IPS DF 6.9 (cell line): Measurements from ENCODE around the gene UBE2L5.
"Not testable (repeated sequence)": the region's sequence is repeated elsewhere in the genome, so short reads cannot be mapped to it uniquely, and the experiment has no call there.

Experiments used
- DNase-seq: peaks from one replicate; pipeline ENCODE4 v3.0.0-alpha.2; 2013; ENCODE audit warnings: low read depth, low spot score
- H3K27ac ChIP-seq: one replicate; pipeline ENCODE4 v1.5.1; 2013; ENCODE audit warnings: low read length, control low read depth
- H3K27me3 ChIP-seq: 2 replicates; pipeline ENCODE4 v1.6.1; 2013; ENCODE audit warnings: mild to moderate bottlenecking, low read length; ENCODE audit not compliant: control insufficient read depth, insufficient read depth
- H3K36me3 ChIP-seq: 2 replicates; pipeline ENCODE4 v1.6.1; 2013; ENCODE audit warnings: low read length; ENCODE audit not compliant: control insufficient read depth, insufficient read depth
- H3K4me1 ChIP-seq: 2 replicates; pipeline ENCODE4 v1.6.1; 2013; ENCODE audit warnings: low read length; ENCODE audit not compliant: control insufficient read depth, insufficient read depth
- H3K4me3 ChIP-seq: 2 replicates; pipeline ENCODE4 v1.5.1; 2013; ENCODE audit warnings: mild to moderate bottlenecking, low read length
- H3K9me3 ChIP-seq: 2 replicates; pipeline ENCODE4 v1.6.1; 2013; ENCODE audit warnings: low read length, inconsistent platforms; ENCODE audit not compliant: control insufficient read depth, insufficient read depth
- WGBS: extraction: QIAGEN DNeasy Blood & Tissue Kit; methylation state at CpG from one replicate; pipeline ENCODE4 v1.1.7; 2013; ENCODE audit warnings: mixed read lengths, missing lambda C conversion rate; ENCODE audit not compliant: insufficient read length, insufficient coverage; 5-methylcytosine and 5-hydroxymethylcytosine counted together

The UBE2L5 gene

GRCh38 chr13:30440910-30441703 lies 18.8 kb downstream of the UBE2L5 start:
- Histone ChIP-seq H3K9me3 (no peaks in the 10 kb centered on the region), H3K27ac (no peak overlapping the region), H3K4me3 (no peak overlapping the region), H3K4me1 (peaks cover 3% of the 10 kb centered on the region; the same call in 1 of the 2 replicates), H3K27me3 (no peaks in the 10 kb centered on the region), H3K36me3 (no peaks in the 10 kb centered on the region)
- DNase-seq = no peak
- WGBS = no CpG with 5 or more reads among the region's 8 CpGs

- H3K36me3 ChIP-seq = no peaks in the 10 kb centered on the region
- no CpG with 5 or more reads among the region's 5 CpGs for WGBS
- H3K27me3 ChIP-seq = no peaks in the 10 kb centered on the region
- no peak overlapping the region for H3K27ac ChIP-seq
- no peaks in the 10 kb centered on the region for H3K9me3 ChIP-seq
- H3K4me3 ChIP-seq = no peak overlapping the region
- peaks cover 3% of the 10 kb centered on the region; the same call in 1 of the 2 replicates for H3K4me1 ChIP-seq
- no peak for DNase-seq
Observed at GRCh38 chr13:30442926-30443325, 20.6 kb downstream of the UBE2L5 start.

GRCh38 chr13:30443491-30443890 lies 21.2 kb downstream of the UBE2L5 start:
- not testable (repeated sequence) for H3K27ac ChIP-seq, H3K9me3 ChIP-seq, H3K4me1 ChIP-seq, H3K4me3 ChIP-seq, H3K36me3 ChIP-seq, H3K27me3 ChIP-seq, DNase-seq
- no CpG with 5 or more reads among the region's 3 CpGs for WGBS

- no CpG with 5 or more reads among the region's 12 CpGs for WGBS
- no peak for DNase-seq
- Histone ChIP-seq H3K4me1 (peaks cover 3% of the 10 kb centered on the region; the same call in 1 of the 2 replicates), H3K27me3 (no peaks in the 10 kb centered on the region), H3K36me3 (no peaks in the 10 kb centered on the region), H3K4me3 (no peak overlapping the region), H3K27ac (no peak overlapping the region), H3K9me3 (no peaks in the 10 kb centered on the region)
Observed at GRCh38 chr13:30443957-30444404, 21.7 kb downstream of the UBE2L5 start.

GRCh38 chr13:30446126-30446500 lies 23.8 kb downstream of the UBE2L5 start:
- no peaks in the 10 kb centered on the region for H3K27me3 ChIP-seq
- no peak overlapping the region for H3K27ac ChIP-seq
- H3K36me3 ChIP-seq = no peaks in the 10 kb centered on the region
- WGBS = no CpG with 5 or more reads among the region's 7 CpGs
- H3K4me3 ChIP-seq = peak overlapping the region; percentile 16; the same call in 1 of the 2 replicates
- DNase-seq = no peak
- H3K4me1 ChIP-seq = peaks cover 3% of the 10 kb centered on the region; the same call in 1 of the 2 replicates
- no peaks in the 10 kb centered on the region for H3K9me3 ChIP-seq

GRCh38 chr13:30448441-30448840 lies 26.1 kb downstream of the UBE2L5 start:
- Histone ChIP-seq H3K27me3 (no peaks in the 10 kb centered on the region), H3K4me1 (peaks cover 3% of the 10 kb centered on the region; the same call in 1 of the 2 replicates), H3K27ac (no peak overlapping the region), H3K9me3 (no peaks in the 10 kb centered on the region), H3K4me3 (no peak overlapping the region), H3K36me3 (no peaks in the 10 kb centered on the region)
- no peak for DNase-seq
- WGBS = no CpG with 5 or more reads among the region's 4 CpGs

- Histone ChIP-seq H3K36me3 (no peaks in the 10 kb centered on the region), H3K4me3 (no peak overlapping the region), H3K9me3 (no peaks in the 10 kb centered on the region), H3K27me3 (no peaks in the 10 kb centered on the region), H3K27ac (no peak overlapping the region), H3K4me1 (0 out of 2 replicates have a peak, but pooled peaks cover 2% of the 10 kb centered on the region)
- no CpG with 5 or more reads among the region's 2 CpGs for WGBS
- no peak for DNase-seq
Observed at GRCh38 chr13:30450066-30450465, 27.8 kb downstream of the UBE2L5 start.

- not testable (repeated sequence) for H3K9me3 ChIP-seq, H3K4me3 ChIP-seq, H3K27me3 ChIP-seq, DNase-seq, H3K4me1 ChIP-seq, H3K36me3 ChIP-seq, H3K27ac ChIP-seq
- no CpG with 5 or more reads among the region's 12 CpGs for WGBS
Observed at GRCh38 chr13:30451476-30451875, 29.2 kb downstream of the UBE2L5 start.

GRCh38 chr13:30453727-30454126 lies 31.4 kb downstream of the UBE2L5 start:
- DNase-seq = no peak
- H3K27ac ChIP-seq = no peak overlapping the region
- no peaks in the 10 kb centered on the region for H3K9me3 ChIP-seq
- H3K4me1 ChIP-seq = no peaks in the 10 kb centered on the region
- no peaks in the 10 kb centered on the region for H3K27me3 ChIP-seq
- H3K36me3 ChIP-seq = no peaks in the 10 kb centered on the region
- no peak overlapping the region for H3K4me3 ChIP-seq
- WGBS = no CpG with 5 or more reads among the region's 4 CpGs

GRCh38 chr13:30454991-30455390 lies 32.7 kb downstream of the UBE2L5 start:
- H3K27me3 ChIP-seq = no peaks in the 10 kb centered on the region
- H3K27ac ChIP-seq = no peak overlapping the region
- WGBS = no CpG with 5 or more reads among the region's 2 CpGs
- no peaks in the 10 kb centered on the region for H3K9me3 ChIP-seq
- no peak for DNase-seq
- no peak overlapping the region for H3K4me3 ChIP-seq
- no peaks in the 10 kb centered on the region for H3K4me1 ChIP-seq
- H3K36me3 ChIP-seq = no peaks in the 10 kb centered on the region

GRCh38 chr13:30456290-30456689 lies 34.0 kb downstream of the UBE2L5 start:
- no peak for DNase-seq
- Histone ChIP-seq H3K4me1 (no peaks in the 10 kb centered on the region), H3K36me3 (no peaks in the 10 kb centered on the region), H3K27me3 (no peaks in the 10 kb centered on the region), H3K27ac (no peak overlapping the region), H3K4me3 (no peak overlapping the region), H3K9me3 (no peaks in the 10 kb centered on the region)
- no CpG with 5 or more reads among the region's 3 CpGs for WGBS
